Endothelial cell of umbilical vein (primary cell): Measurements from ENCODE around the gene MED25. TPM values are rescaled to one million over a fixed set of nuclear protein-coding genes. Genes with fewer than 3 reads are reported as not detected.

Experiments used
- BruUV-seq: library from RNA; stranded (reverse); fragments of 400-500 nt; replicated peaks from 2 replicates; lab custom pipeline; 2021; lab: Mats Ljungman, UMichigan
- CTCF ChIA-PET: fragments of 300-600, 350-600 bp; sonication (Branson Sonifier 250); formaldehyde crosslinking; loops from one replicate; lab custom pipeline; 2021; ENCODE audit warnings: antibody characterized with exemption, inconsistent platforms; lab: Charles Lee
- POLR2A ChIA-PET: fragments of 300-600, 350-600 bp; sonication (Branson Sonifier 250); formaldehyde crosslinking; loops from one replicate; lab custom pipeline; 2021; ENCODE audit warnings: antibody characterized with exemption, inconsistent platforms; lab: Charles Lee
- DNase-seq: peaks from one replicate; pipeline ENCODE4 v3.0.0-alpha.2; 2011; ENCODE audit warnings: low read depth, low spot score
- FAIRE-seq: peaks from 2 replicates; lab custom pipeline; 2011; peaks lifted over from hg19 to GRCh38; lab: Jason Lieb, UNC
- H2AFZ ChIP-seq: 2 replicates; pipeline ENCODE4 v1.6.0; 2012; ENCODE audit warnings: low read depth, low read length, control low read depth, inconsistent platforms
- H3K27ac ChIP-seq: 2 replicates; pipeline ENCODE4 v1.5.1; 2011; ENCODE audit warnings: low read depth, mild to moderate bottlenecking, control low read depth, low read length, moderate library complexity; ENCODE audit not compliant: insufficient read depth
- H3K27me3 ChIP-seq, 2 experiments: 2 replicates each; pipeline versions ENCODE4 v1.6.0 to v1.6.1; 2011; ENCODE audit warnings: low read length in 2 of 2, mixed read lengths in 1 of 2; ENCODE audit not compliant: control insufficient read depth in 2 of 2, insufficient read depth in 2 of 2
- H3K36me3 ChIP-seq, 2 experiments: 2 replicates in 1 of 2; 3 replicates in 1 of 2; pipeline ENCODE4 v1.5.1; 2011; ENCODE audit warnings: low read length in 2 of 2, mild to moderate bottlenecking in 1 of 2, moderate library complexity in 1 of 2; ENCODE audit not compliant: control insufficient read depth in 2 of 2, insufficient read depth in 2 of 2; ENCODE audit errors: extremely low read depth in 1 of 2
- H3K4me1 ChIP-seq: 3 replicates; pipeline ENCODE4 v1.5.1; 2011; ENCODE audit warnings: mild to moderate bottlenecking, low read length; ENCODE audit not compliant: control insufficient read depth, insufficient read depth; ENCODE audit errors: extremely low read depth
- H3K4me2 ChIP-seq: 2 replicates; pipeline ENCODE4 v1.6.1; 2011; ENCODE audit warnings: low read length, control low read depth, mixed read lengths; ENCODE audit not compliant: insufficient read depth
- H3K4me3 ChIP-seq, 3 experiments: fragments of 200-600 bp in 1 of 3; sonication (generic), shearing (Covaris generic) in 1 of 3; replicated peaks in 1 of 3; 2 replicates each; pipeline ENCODE4 v1.5.1; 2011 to 2016; ENCODE audit warnings: control low read depth in 3 of 3, low read length in 3 of 3, mild to moderate bottlenecking in 2 of 3, inconsistent platforms in 1 of 3, low read depth in 1 of 3, moderate library complexity in 1 of 3; ENCODE audit not compliant: insufficient read depth in 1 of 3
- H3K79me2 ChIP-seq: 2 replicates; pipeline ENCODE4 v1.6.0; 2012; ENCODE audit warnings: low read length, inconsistent platforms; ENCODE audit not compliant: control insufficient read depth, insufficient read depth
- H3K9ac ChIP-seq: replicated peaks from 2 replicates; pipeline ENCODE3; 2011; ENCODE audit warnings: low read length, control low read depth; ENCODE audit not compliant: insufficient read depth; ENCODE audit errors: extremely low read depth
- H3K9me1 ChIP-seq: replicated peaks from 3 replicates; pipeline ENCODE4 v1.6.0; 2011; ENCODE audit warnings: mild to moderate bottlenecking, low read length; ENCODE audit not compliant: control insufficient read depth, insufficient read depth; ENCODE audit errors: extremely low read depth
- H3K9me3 ChIP-seq: replicated peaks from 2 replicates; pipeline ENCODE4 v1.5.1; 2012; ENCODE audit warnings: low read length, inconsistent platforms; ENCODE audit not compliant: control insufficient read depth, insufficient read depth
- H4K20me1 ChIP-seq: replicated peaks from 2 replicates; pipeline ENCODE3; 2011; ENCODE audit warnings: mild to moderate bottlenecking, low read length; ENCODE audit not compliant: control insufficient read depth, insufficient read depth; ENCODE audit errors: extremely low read depth
- CTCF ChIP-seq, 2 donors: IDR thresholded peaks; 1 replicate in 1 of 2; 2 replicates in 1 of 2; pipeline ENCODE4 v1.5.1; 2011; ENCODE audit warnings: low read length in 2 of 2, mild to moderate bottlenecking in 2 of 2, moderate library complexity in 2 of 2, control low read depth in 1 of 2, inconsistent platforms in 1 of 2, low read depth in 1 of 2; ENCODE audit not compliant: insufficient read depth in 1 of 2; ENCODE audit errors: extremely low read depth in 1 of 2
- EZH2 ChIP-seq: IDR thresholded peaks from 2 replicates; pipeline ENCODE4 v1.6.1; 2012; ENCODE audit warnings: borderline replicate concordance, low read depth, mild to moderate bottlenecking, moderate library complexity, low read length, inconsistent platforms; ENCODE audit not compliant: severe bottlenecking
- FOS ChIP-seq: IDR thresholded peaks from 2 replicates; pipeline ENCODE4 v1.6.1; 2011; ENCODE audit warnings: mild to moderate bottlenecking, low read length, moderate library complexity, borderline replicate concordance; ENCODE audit not compliant: insufficient read depth
- GATA2 ChIP-seq: IDR thresholded peaks from 2 replicates; pipeline ENCODE4 v1.7.0; 2011; ENCODE audit warnings: low read depth, mild to moderate bottlenecking, moderate library complexity, mixed read lengths, low read length; ENCODE audit not compliant: insufficient read length, insufficient read depth
- JUN ChIP-seq: IDR thresholded peaks from 2 replicates; pipeline ENCODE4 v1.6.1; 2011; ENCODE audit warnings: borderline replicate concordance, low read depth; ENCODE audit not compliant: insufficient read length, insufficient read depth
- MAX ChIP-seq: IDR thresholded peaks from 2 replicates; pipeline ENCODE4 v1.6.1; 2011; ENCODE audit not compliant: insufficient read depth, insufficient read length
- MYC ChIP-seq: IDR thresholded peaks from one replicate; pipeline ENCODE4 v1.6.1; 2011; ENCODE audit warnings: mild to moderate bottlenecking, low read depth, low read length
- POLR2A ChIP-seq: IDR thresholded peaks from 2 replicates; pipeline ENCODE4 v1.6.1; 2012; ENCODE audit warnings: low read depth, mild to moderate bottlenecking, control low read depth, low read length
- POLR2AphosphoS5 ChIP-seq: IDR thresholded peaks from 2 replicates; pipeline ENCODE4 v1.6.1; 2012; ENCODE audit warnings: low read depth, mild to moderate bottlenecking, control low read depth, low read length, moderate library complexity; ENCODE audit not compliant: insufficient read depth
- dilution Hi-C: fragments of 300-500 bp; cut with MboI; formaldehyde crosslinking; loops from one replicate; pipeline ENCODE4 v1.15.0; 2019; ENCODE audit warnings: low sequenced_read_pairs; ENCODE audit not compliant: extremely low pct_ligation_motif_present
- intact Hi-C: fragments of 100-400 bp; cut with micrococcal nuclease; formaldehyde crosslinking; loops from one replicate; pipeline ENCODE4 v1.10.0; 2022
- polyA plus RNA-seq, 4 experiments: library from polyadenylated mRNA; depleted of rRNA in 3 of 4; stranded (reverse) in 3 of 4; unstranded in 1 of 4; fragments of >200 nt; gene quantifications; 2 replicates each; pipeline versions ENCODE4 v1.2.1 to v1.2.3, GENCODE V29; 2011 to 2012; ENCODE audit warnings: missing spikeins in 1 of 4
- total RNA-seq: library from RNA; stranded (reverse); gene quantifications from 2 replicates; pipeline ENCODE4 v1.2.3, GENCODE V29; 2021

MED25 gene
- total and polyA plus RNA-seq, 2 donors (not counting 3 experiments of a cell fraction or from before 2014, with no cell fraction given), result 31.7 to 62.9 TPM

GRCh38 chr19:49830766-49831165, 12.7 kb downstream of the MED25 start:
- no peaks in the 10 kb centered on the region for H3K79me2 ChIP-seq
- no peak overlapping the region for H2AFZ ChIP-seq
- ChIA-PET CTCF (no interaction called here), POLR2A (no interaction called here)
- DNase-seq (no peak), FAIRE-seq (no peak)
- no peaks in the 10 kb centered on the region for H3K9me3 ChIP-seq
- peaks cover 8% of the 10 kb centered on the region for H3K4me1 ChIP-seq
- intact Hi-C loops (no loop called here), dilution Hi-C loops (no loop called here)
- H4K20me1 ChIP-seq, result no peaks in the 10 kb centered on the region
- H3K9ac ChIP-seq, result no peak overlapping the region
- peaks cover 11 to 60% of the 10 kb centered on the region in 2 experiments for H3K36me3 ChIP-seq
- no peak overlapping the region for H3K4me2 ChIP-seq
- no peak overlapping the region for H3K4me3 ChIP-seq
- H3K9me1 ChIP-seq, result no peaks in the 10 kb centered on the region
- no peak for TF ChIP-seq JUN
- no peak for TF ChIP-seq CTCF (IDR thresholded peaks at IDR 0.05; ENCODE audit: extremely low read depth in 1 of 2, insufficient read depth in 1 of 2, low read depth in 1 of 2, low read length in 2 of 2)
- TF ChIP-seq EZH2, result no peak
- no peak for TF ChIP-seq MAX
- no peak for TF ChIP-seq POLR2A
- TF ChIP-seq MYC, result no peak
- TF ChIP-seq FOS, result no peak
- no peak for TF ChIP-seq POLR2AphosphoS5
- TF ChIP-seq GATA2, result no peak
- H3K27ac ChIP-seq, result no peak overlapping the region
- no TSS peak for BruUV-seq
- no peaks in the 10 kb centered on the region for H3K27me3 ChIP-seq
